Hepatocyte (in vitro differentiated cells): Measurements from ENCODE around the gene AP3D1. TPM values are rescaled to one million over a fixed set of nuclear protein-coding genes. Genes with fewer than 3 reads are reported as not detected.

Experiments
- DNase-seq: peaks from one replicate; pipeline ENCODE4 v3.0.0-alpha.2; 2016; ENCODE audit warnings: low spot score
- H2AFZ ChIP-seq: fragments of 200-600 bp; sonication (generic); 2 replicates; pipeline ENCODE4 v1.6.0; 2016; ENCODE audit warnings: antibody characterized with exemption, mild to moderate bottlenecking
- H3K27ac ChIP-seq: fragments of 200-600 bp; sonication (generic); 2 replicates; pipeline ENCODE4 v1.5.1; 2016; ENCODE audit warnings: mild to moderate bottlenecking
- H3K27me3 ChIP-seq: fragments of 200-600 bp; sonication (generic); 2 replicates; pipeline ENCODE4 v1.6.1; 2016
- H3K36me3 ChIP-seq: fragments of 200-600 bp; sonication (generic); replicated peaks from 2 replicates; pipeline ENCODE4 v1.5.1; 2016; ENCODE audit warnings: low read depth; ENCODE audit not compliant: insufficient read depth
- H3K4me1 ChIP-seq: fragments of 200-600 bp; sonication (generic); 2 replicates; pipeline ENCODE4 v1.5.1; 2016; ENCODE audit warnings: mild to moderate bottlenecking, moderate library complexity; ENCODE audit not compliant: insufficient read depth
- H3K4me2 ChIP-seq: fragments of 200-600 bp; sonication (generic); 2 replicates; pipeline ENCODE4 v1.6.0; 2016
- H3K4me3 ChIP-seq: fragments of 200-600 bp; sonication (generic); 2 replicates; pipeline ENCODE4 v1.5.1; 2016; ENCODE audit warnings: mild to moderate bottlenecking
- H3K79me2 ChIP-seq: fragments of 200-600 bp; sonication (generic); 2 replicates; pipeline ENCODE4 v1.6.0; 2017; ENCODE audit warnings: mild to moderate bottlenecking
- H3K9me2 ChIP-seq: fragments of 200-600 bp; sonication (generic); replicated peaks from 2 replicates; pipeline ENCODE4 v1.6.0; 2017; ENCODE audit warnings: mild to moderate bottlenecking; ENCODE audit not compliant: insufficient read depth
- H3K9me3 ChIP-seq: fragments of 200-600 bp; sonication (generic); 2 replicates; pipeline ENCODE4 v1.5.1; 2016; ENCODE audit warnings: low read depth, mild to moderate bottlenecking
- H4K20me1 ChIP-seq: fragments of 200-600 bp; sonication (generic); 2 replicates; pipeline ENCODE4 v1.6.0; 2016; ENCODE audit warnings: mild to moderate bottlenecking; ENCODE audit not compliant: insufficient read depth, poor library complexity, severe bottlenecking
- EZH2 ChIP-seq: fragments of 200-600 bp; sonication (generic); IDR thresholded peaks from 2 replicates; pipeline ENCODE4 v1.6.1; 2016; ENCODE audit warnings: antibody characterized with exemption, mild to moderate bottlenecking, borderline replicate concordance
- EZH2phosphoT487 ChIP-seq: fragments of 200-600 bp; sonication (generic); IDR thresholded peaks from one replicate; pipeline ENCODE4 v1.6.1; 2018; ENCODE audit warnings: antibody characterized with exemption, mild to moderate bottlenecking, low read depth, moderate library complexity; ENCODE audit not compliant: unreplicated experiment, severe bottlenecking
- WGBS: methylation state at CpG from one replicate; pipeline ENCODE4 v1.1.6; 2016; ENCODE audit warnings: low lambda C conversion rate; ENCODE audit errors: missing lambda C conversion rate; 5-methylcytosine and 5-hydroxymethylcytosine counted together
- polyA plus RNA-seq: library from polyadenylated mRNA; unstranded; fragments of >200 nt; fragmentation: Nextera tagmentation; extraction: Ambion mirVana; gene quantifications from 2 replicates; pipeline ENCODE4 v1.2.1, GENCODE V29; 2016
- total RNA-seq: library from RNA; depleted of rRNA; stranded (reverse); fragments of >200 nt; gene quantifications from 2 replicates; pipeline ENCODE4 v1.2.3, GENCODE V29; 2014
- TF ChIP-seq, protein P1 (sequence below): fragments of 200-600 bp; sonication (generic); IDR thresholded peaks from 2 replicates; pipeline ENCODE4 v1.5.1; 2016; ENCODE audit warnings: antibody characterized with exemption, mild to moderate bottlenecking; ENCODE audit not compliant: poor library complexity

AP3D1 gene
- total and polyA plus RNA-seq, 2 experiments from 2014 or later, result 102 to 108 TPM

GRCh38 chr19:2062770-2063169 lies 88.6 kb downstream of the AP3D1 start:
- Histone ChIP-seq H3K4me1 (peaks cover 36% of the 10 kb centered on the region), H3K27ac (peak overlapping the region; percentile 88), H3K36me3 (no peaks in the 10 kb centered on the region), H3K9me2 (no peaks in the 10 kb centered on the region), H3K9me3 (no peaks in the 10 kb centered on the region), H2AFZ (no peak overlapping the region), H3K4me2 (peak overlapping the region; percentile 76), H4K20me1 (no peaks in the 10 kb centered on the region), H3K4me3 (no peak overlapping the region), H3K27me3 (no peaks in the 10 kb centered on the region), H3K79me2 (peaks cover 10% of the 10 kb centered on the region)
- DNase-seq, result peak; percentile 3
- 90% methylated on average over 9 of the region's 9 CpGs for WGBS
- TF ChIP-seq, protein P1, sequence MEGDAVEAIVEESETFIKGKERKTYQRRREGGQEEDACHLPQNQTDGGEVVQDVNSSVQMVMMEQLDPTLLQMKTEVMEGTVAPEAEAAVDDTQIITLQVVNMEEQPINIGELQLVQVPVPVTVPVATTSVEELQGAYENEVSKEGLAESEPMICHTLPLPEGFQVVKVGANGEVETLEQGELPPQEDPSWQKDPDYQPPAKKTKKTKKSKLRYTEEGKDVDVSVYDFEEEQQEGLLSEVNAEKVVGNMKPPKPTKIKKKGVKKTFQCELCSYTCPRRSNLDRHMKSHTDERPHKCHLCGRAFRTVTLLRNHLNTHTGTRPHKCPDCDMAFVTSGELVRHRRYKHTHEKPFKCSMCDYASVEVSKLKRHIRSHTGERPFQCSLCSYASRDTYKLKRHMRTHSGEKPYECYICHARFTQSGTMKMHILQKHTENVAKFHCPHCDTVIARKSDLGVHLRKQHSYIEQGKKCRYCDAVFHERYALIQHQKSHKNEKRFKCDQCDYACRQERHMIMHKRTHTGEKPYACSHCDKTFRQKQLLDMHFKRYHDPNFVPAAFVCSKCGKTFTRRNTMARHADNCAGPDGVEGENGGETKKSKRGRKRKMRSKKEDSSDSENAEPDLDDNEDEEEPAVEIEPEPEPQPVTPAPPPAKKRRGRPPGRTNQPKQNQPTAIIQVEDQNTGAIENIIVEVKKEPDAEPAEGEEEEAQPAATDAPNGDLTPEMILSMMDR, result no peak
- TF ChIP-seq EZH2phosphoT487 (no peak), EZH2 (no peak)

DNA sequence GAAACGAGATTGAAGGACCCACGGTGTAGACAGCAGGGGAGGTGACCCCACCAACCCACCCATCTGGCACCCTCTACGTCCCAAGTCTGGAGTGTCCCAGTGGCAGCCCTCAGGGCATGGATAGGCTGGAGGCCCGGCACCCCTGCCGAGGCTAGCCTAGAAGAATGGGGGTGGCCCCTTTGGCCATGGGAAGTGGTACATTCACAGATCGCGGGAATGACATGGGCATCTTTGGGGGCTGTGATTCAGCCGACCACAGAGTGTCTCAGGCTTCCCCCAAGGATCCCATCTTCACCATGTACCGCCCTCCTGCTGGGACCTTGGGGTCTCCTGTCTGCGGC lies 89.0 kb downstream of the AP3D1 start:
- Histone ChIP-seq H3K27me3 (no peaks in the 10 kb centered on the region), H3K9me2 (no peaks in the 10 kb centered on the region), H3K4me1 (peaks cover 32% of the 10 kb centered on the region), H4K20me1 (no peaks in the 10 kb centered on the region), H3K4me3 (no peak overlapping the region), H3K36me3 (no peaks in the 10 kb centered on the region), H2AFZ (no peak overlapping the region), H3K9me3 (no peaks in the 10 kb centered on the region), H3K79me2 (peaks cover 10% of the 10 kb centered on the region), H3K27ac (peak overlapping the region; percentile 88), H3K4me2 (peak overlapping the region; percentile 76)
- peak; percentile 18 for DNase-seq
- WGBS, result 73% methylated on average over 10 of the region's 10 CpGs
- TF ChIP-seq EZH2phosphoT487 (no peak), EZH2 (no peak)
- TF ChIP-seq, protein P1, result no peak

- Histone ChIP-seq H3K79me2 (peaks cover 10% of the 10 kb centered on the region), H3K4me3 (peak overlapping the region; percentile 5), H3K9me3 (no peaks in the 10 kb centered on the region), H3K4me1 (peaks cover 29% of the 10 kb centered on the region), H3K27ac (peak overlapping the region; percentile 97), H3K4me2 (peak overlapping the region; percentile 76), H3K36me3 (no peaks in the 10 kb centered on the region), H2AFZ (no peak overlapping the region), H4K20me1 (no peaks in the 10 kb centered on the region), H3K27me3 (no peaks in the 10 kb centered on the region), H3K9me2 (no peaks in the 10 kb centered on the region)
- WGBS, result 6% methylated on average over 47 of the region's 50 CpGs
- TF ChIP-seq EZH2 (no peak), EZH2phosphoT487 (no peak)
- peak; percentile 100 for DNase-seq
These were observed 89.6 kb downstream of the AP3D1 start for GRCh38 chr19:2061495-2062388.

DNA sequence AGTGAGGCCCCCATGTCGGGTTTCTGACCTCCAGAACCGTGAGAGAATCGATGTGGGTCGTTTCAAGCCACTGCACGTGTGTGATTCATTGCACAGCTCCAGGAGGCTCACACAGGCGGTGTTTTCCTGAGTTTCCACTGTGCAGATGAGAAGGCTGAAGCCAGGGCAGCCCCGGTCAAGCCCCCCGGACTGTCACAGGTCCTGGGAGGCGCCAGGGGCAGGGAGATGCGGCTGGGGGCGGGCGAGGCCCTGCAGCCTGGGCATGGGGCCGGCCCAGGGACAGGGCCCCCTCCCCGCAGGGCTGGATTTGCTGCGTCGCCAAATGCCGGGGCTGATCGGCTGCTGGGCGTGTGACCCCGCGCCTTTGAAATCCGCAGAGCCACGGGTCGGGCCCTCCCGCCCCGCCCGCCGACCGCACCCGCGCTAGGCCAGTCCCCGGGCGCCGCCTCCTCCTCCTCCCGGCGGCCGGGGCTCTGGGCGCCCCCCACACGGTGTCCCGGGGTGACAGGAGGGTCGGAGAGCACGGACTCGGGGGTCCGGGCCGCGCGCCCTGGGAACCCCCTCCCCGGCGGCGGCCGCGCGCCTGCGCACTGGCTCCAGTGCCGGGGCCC lies 90.4 kb downstream of the AP3D1 start:
- Histone ChIP-seq H3K79me2 (peaks cover 10% of the 10 kb centered on the region), H3K4me1 (peaks cover 34% of the 10 kb centered on the region), H3K4me2 (peak overlapping the region; percentile 84), H3K27me3 (no peaks in the 10 kb centered on the region), H2AFZ (no peak overlapping the region), H3K36me3 (no peaks in the 10 kb centered on the region), H3K9me2 (no peaks in the 10 kb centered on the region), H3K27ac (peak overlapping the region; percentile 97), H3K4me3 (peak overlapping the region; percentile 15), H3K9me3 (no peaks in the 10 kb centered on the region), H4K20me1 (no peaks in the 10 kb centered on the region)
- peak; percentile 87 for DNase-seq
- WGBS, result 2% methylated on average over 26 of the region's 55 CpGs
- TF ChIP-seq EZH2 (no peak), EZH2phosphoT487 (no peak)
- TF ChIP-seq, protein P1, result no peak
